Cardiac fibroblast (primary cell): ENCODE results near the gene LRMDA.
A peak's percentile ranks its signal among the peaks of the same experiment; 100 is the strongest.

Experiments used
- DNase-seq, 2 donors: peaks; one replicate each; pipeline versions ENCODE4 v3.0.0 to v3.0.0-alpha.2; 2010; ENCODE audit warnings: low read depth in 2 of 2
- H3K4me3 ChIP-seq, 2 donors: replicated peaks in 1 of 2; 1 replicate in 1 of 2; 2 replicates in 1 of 2; pipeline ENCODE4 v1.5.1; 2011; ENCODE audit warnings: low read depth in 2 of 2, low read length in 2 of 2, mild to moderate bottlenecking in 2 of 2, moderate library complexity in 1 of 2
- TF ChIP-seq, protein P1 (sequence below): IDR thresholded peaks from one replicate; pipeline ENCODE4 v1.5.1; 2011; ENCODE audit warnings: low read depth, mild to moderate bottlenecking, low read length, inconsistent platforms

LRMDA gene

DNA sequence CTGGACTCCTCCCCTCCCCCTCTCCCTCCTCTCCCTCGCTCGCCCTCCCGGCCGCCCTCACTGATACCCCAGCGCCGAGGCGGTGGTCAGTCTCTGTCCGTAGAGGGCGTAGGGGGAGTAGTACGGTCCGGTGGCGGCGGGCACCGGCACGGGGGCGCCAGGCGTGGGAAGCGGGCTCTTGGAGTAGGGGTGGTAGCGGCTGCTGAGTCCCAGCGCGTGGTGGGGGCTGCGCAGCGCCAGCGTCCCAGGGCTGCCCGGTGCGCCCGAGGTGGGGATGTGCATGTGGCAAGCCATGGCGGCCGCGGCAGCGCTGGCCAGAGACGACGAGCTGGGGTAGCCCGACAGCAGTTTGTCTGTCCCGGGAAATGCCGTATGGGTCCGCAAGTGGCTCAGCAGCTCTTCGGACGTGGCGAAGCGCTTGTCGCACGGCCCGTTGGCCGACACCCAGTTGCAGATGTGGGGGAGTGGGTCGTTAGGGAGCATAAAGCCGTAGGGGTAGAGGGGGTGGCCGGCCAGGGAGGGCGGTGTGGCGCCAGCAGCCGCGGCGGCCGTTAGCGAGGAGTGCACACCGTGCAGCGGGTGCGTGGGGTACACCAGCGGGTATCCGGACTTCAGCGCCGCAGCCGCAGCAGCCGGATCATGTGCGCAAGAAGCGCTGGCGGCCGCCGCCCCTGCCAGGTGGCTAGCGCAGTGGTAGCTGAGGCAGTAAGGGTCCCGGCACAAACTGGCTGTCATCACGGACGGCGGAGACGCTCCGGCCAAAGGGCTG, 32.5 kb upstream of the LRMDA start:
- TF ChIP-seq, protein P1, sequence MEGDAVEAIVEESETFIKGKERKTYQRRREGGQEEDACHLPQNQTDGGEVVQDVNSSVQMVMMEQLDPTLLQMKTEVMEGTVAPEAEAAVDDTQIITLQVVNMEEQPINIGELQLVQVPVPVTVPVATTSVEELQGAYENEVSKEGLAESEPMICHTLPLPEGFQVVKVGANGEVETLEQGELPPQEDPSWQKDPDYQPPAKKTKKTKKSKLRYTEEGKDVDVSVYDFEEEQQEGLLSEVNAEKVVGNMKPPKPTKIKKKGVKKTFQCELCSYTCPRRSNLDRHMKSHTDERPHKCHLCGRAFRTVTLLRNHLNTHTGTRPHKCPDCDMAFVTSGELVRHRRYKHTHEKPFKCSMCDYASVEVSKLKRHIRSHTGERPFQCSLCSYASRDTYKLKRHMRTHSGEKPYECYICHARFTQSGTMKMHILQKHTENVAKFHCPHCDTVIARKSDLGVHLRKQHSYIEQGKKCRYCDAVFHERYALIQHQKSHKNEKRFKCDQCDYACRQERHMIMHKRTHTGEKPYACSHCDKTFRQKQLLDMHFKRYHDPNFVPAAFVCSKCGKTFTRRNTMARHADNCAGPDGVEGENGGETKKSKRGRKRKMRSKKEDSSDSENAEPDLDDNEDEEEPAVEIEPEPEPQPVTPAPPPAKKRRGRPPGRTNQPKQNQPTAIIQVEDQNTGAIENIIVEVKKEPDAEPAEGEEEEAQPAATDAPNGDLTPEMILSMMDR = no peak
- DNase-seq = peak; percentile 41 to 50
- H3K4me3 ChIP-seq = peak overlapping the region; percentile 95 to 99

DNA sequence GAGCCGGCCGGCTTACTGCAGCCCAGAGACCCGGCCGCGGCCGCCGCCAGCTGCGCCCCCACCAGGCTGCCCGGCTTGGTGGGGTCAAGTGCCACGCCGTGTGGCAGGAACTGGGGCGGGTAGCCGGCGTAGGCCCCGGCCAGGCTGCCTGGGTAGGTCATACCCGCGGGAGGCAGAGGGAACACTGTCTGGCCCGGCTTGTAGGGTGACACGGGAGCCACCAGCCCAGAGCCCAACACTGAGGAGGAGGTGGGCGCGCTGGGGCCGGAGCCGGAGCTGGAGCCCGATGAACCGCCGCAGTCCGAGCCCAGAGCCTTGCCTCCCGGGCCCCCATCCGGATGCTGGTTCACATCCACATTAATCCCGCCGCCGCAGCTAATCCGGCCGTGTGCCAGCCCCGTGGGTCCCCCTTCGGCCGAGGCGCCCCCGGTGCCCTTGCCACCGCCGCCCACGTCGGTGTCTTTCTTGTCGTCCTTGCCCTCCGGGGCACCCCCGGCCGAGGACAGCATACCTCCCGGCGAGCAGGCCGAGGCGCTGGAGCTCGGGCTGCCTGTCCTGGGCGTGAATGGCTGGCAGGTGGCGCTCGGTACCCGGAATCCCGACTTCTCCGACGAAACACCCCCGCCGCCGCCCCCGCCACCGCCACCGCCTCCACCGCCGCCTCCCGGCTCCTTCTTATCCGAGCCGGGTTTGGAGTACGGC, 31.8 kb upstream of the LRMDA start:
- H3K4me3 ChIP-seq = peak overlapping the region; percentile 95 to 99
- peak; percentile 86 to 87 for DNase-seq
- TF ChIP-seq, protein P1 = peak; percentile 52

DNA sequence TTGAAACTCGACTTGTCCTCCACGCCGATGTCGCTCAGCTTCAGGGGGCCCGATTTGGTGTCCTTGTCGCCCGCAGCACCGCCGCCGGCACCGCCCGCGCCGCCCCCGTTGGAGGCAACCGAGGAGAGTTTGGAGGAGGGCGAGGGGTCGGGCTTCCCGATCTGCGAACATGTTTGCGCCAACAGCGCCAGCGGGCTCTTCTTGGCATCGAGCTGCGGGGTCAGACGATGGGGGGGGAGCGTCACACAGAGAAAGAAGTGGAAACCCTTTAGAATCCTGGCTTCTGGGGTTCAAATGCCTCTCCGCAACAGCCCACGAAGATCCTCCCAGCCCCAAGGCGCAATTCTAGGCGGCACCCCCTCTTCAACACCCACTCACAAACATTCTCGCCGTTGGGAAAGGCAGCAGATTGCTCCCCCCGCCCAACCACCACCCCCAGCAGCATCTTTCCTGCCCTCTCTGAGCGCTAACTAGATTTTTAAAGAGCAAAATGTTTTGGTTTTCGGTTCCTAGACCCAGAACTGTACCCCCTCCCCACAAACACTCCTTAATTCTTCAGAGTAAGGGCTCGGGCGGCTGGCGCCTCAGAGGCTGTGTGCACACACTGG, 31.2 kb upstream of the LRMDA start:
- peak; percentile 38 to 59 for DNase-seq
- peak overlapping the region; percentile 95 to 99 for H3K4me3 ChIP-seq
- TF ChIP-seq, protein P1 = no peak

DNA sequence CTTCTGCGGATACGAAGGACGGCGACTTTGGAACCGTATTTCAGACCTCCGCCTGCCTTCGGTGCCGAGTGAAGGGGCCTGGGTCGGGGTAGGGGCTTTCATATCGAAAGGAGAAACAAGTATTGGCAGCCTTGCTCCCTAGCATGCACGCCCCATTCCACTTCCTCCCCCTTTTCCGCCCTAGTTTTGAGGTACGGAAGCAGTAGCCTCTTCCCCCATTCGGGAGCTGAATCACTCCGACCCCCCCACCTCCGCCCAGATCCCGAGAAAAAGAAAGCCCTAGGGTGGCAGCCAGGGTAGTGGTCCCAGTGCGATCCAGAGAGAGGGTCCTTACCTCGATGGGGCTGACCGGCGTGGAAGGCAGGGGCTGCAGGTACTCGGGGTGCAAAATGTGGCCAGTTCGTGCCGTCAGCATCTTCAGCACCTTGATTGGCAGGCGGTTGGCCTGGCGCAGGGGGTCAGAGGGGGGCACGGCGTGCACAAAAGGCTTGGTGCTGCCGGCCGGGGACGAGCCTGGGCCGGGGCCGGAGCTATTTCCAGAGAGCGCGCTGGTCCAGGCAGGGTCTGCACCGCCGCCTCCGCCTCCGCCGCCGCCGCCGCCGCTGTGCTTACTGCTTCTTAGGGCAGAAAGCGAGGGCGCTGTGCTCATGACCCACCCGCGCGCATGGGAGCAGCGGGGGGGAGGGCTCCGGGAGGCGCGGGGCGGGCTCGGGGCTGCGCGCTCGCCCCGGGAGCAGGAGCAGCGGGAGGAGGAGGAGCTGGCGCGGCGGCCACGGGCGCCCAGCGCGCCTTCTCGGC, 30.5 kb upstream of the LRMDA start:
- peak overlapping the region; percentile 95 to 99 for H3K4me3 ChIP-seq
- peak; percentile 67 to 80 for DNase-seq
- TF ChIP-seq, protein P1 = no peak

DNA sequence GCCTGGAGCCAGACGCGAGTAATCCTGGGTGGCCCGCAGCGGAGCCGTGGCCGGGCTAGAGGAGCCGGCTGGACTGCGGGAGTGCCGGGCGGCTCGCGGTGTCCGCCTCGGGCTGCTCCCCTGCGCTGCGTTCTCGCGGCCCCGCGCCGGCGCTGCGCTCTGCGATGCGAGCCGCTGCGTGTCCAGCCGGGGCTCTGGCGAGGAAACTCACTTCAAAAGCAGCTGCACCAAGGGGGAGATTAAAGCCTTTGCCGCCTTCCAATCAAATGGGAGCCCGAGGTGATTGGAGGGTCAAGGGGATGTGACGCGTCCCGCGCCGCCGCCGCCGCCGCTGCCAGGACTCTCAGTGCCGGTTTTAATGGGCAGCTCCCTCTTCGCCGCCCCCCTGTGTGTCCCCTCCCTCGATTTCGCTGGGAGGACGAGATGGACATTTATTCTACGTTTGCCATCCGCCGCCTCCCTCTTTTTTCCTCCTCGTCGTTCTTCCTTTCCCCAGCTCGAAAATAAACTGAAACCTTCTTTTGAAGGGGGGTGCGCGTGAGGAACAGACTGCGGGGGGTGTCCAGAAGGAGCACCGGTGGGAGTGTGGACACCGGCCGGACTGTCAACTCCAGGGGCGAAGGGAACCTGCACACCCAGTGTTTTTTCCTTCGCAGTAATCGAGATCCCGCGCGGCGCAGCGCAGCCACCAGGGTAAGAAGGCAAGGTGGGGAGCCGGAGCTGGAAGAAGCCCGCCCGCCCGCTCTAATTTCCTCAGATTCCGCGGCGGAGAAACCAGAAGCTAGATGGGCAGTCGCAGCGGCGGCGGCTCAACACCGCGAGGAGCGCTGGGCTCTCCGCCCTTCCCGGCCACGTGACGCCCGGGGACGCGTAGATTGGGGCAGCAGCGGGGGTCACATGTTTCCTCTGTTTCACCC, 29.6 kb upstream of the LRMDA start, which contains the start of gene ZNF503:
TSS of gene ZNF503 (minus strand) at position 196 of the 917 bp plus-strand sequence. CDS start 345 bp downstream, outside the sequence.
- TF ChIP-seq, protein P1 = peak; percentile 38
- DNase-seq = peak; percentile 97 to 99
- H3K4me3 ChIP-seq = peak within 1 kb of the TSS; percentile 95 to 99
